Loucy (cell line): ENCODE measurements around the gene HSPBP1.

Source experiments
- H2AFZ ChIP-seq: fragments of 200-600 bp; sonication (generic); 2 replicates; pipeline ENCODE4 v1.6.0; 2016; ENCODE audit warnings: antibody characterized with exemption, mild to moderate bottlenecking, low read length, moderate library complexity
- H3F3A ChIP-seq: fragments of 200-600 bp; 2 replicates; pipeline ENCODE4 v1.6.0; 2016; ENCODE audit warnings: antibody characterized with exemption, low read depth, mild to moderate bottlenecking
- H3K27me3 ChIP-seq: fragments of 200-600 bp; sonication (generic); 2 replicates; pipeline ENCODE4 v1.6.1; 2014; ENCODE audit warnings: low read length, mild to moderate bottlenecking; ENCODE audit not compliant: insufficient read depth, poor library complexity, severe bottlenecking
- H3K36me3 ChIP-seq: fragments of 200-600 bp; sonication (generic); 2 replicates; pipeline ENCODE4 v1.6.1; 2016; ENCODE audit warnings: low read length; ENCODE audit not compliant: insufficient read depth
- H3K4me1 ChIP-seq: fragments of 200-600 bp; sonication (generic); 2 replicates; pipeline ENCODE4 v1.5.1; 2014; ENCODE audit warnings: low read length, mild to moderate bottlenecking; ENCODE audit not compliant: insufficient read depth, poor library complexity, severe bottlenecking
- H3K4me2 ChIP-seq: fragments of 200-600 bp; sonication (generic); 2 replicates; pipeline ENCODE4 v1.6.0; 2014; ENCODE audit warnings: antibody characterized with exemption, low read length, low read depth, mild to moderate bottlenecking; ENCODE audit not compliant: poor library complexity, severe bottlenecking
- H3K4me3 ChIP-seq: fragments of 200-600 bp; sonication (generic); 2 replicates; pipeline ENCODE4 v1.5.1; 2014; ENCODE audit warnings: low read length, mild to moderate bottlenecking, mixed read lengths; ENCODE audit not compliant: poor library complexity, severe bottlenecking
- H3K79me2 ChIP-seq: fragments of 200-600 bp; sonication (generic); 2 replicates; pipeline ENCODE4 v1.6.1; 2014; ENCODE audit warnings: low read length; ENCODE audit not compliant: insufficient read depth
- H3K9ac ChIP-seq: fragments of 200-600 bp; sonication (generic); 2 replicates; pipeline ENCODE4 v1.6.0; 2014; ENCODE audit warnings: mild to moderate bottlenecking, low read depth, low read length, moderate library complexity; ENCODE audit not compliant: poor library complexity, severe bottlenecking
- H3K9me2 ChIP-seq: fragments of 200-600 bp; sonication (generic); replicated peaks from 2 replicates; pipeline ENCODE4 v1.6.1; 2016; ENCODE audit warnings: low read depth, low read length, mixed read lengths
- H3K9me3 ChIP-seq: fragments of 200-600 bp; sonication (generic); 2 replicates; pipeline ENCODE4 v1.6.1; 2014; ENCODE audit warnings: mild to moderate bottlenecking, antibody characterized with exemption, low read length, low read depth; ENCODE audit not compliant: insufficient read depth
- H4K20me1 ChIP-seq: fragments of 200-600 bp; sonication (generic); 2 replicates; pipeline ENCODE4 v1.6.0; 2014; ENCODE audit warnings: antibody characterized with exemption, low read length, mild to moderate bottlenecking; ENCODE audit not compliant: insufficient read depth, poor library complexity, severe bottlenecking
- EZH2phosphoT487 ChIP-seq: fragments of 200-600 bp; IDR thresholded peaks from 2 replicates; pipeline ENCODE4 v1.6.1; 2018; ENCODE audit warnings: antibody characterized with exemption, mild to moderate bottlenecking, moderate library complexity, borderline replicate concordance
- TF ChIP-seq, protein P1 (sequence below): fragments of 200-600 bp; sonication (generic); conservative IDR thresholded peaks from 2 replicates; pipeline ENCODE4 v1.5.1; 2014; ENCODE audit warnings: mild to moderate bottlenecking, antibody characterized with exemption, low read length

The HSPBP1 gene

DNA sequence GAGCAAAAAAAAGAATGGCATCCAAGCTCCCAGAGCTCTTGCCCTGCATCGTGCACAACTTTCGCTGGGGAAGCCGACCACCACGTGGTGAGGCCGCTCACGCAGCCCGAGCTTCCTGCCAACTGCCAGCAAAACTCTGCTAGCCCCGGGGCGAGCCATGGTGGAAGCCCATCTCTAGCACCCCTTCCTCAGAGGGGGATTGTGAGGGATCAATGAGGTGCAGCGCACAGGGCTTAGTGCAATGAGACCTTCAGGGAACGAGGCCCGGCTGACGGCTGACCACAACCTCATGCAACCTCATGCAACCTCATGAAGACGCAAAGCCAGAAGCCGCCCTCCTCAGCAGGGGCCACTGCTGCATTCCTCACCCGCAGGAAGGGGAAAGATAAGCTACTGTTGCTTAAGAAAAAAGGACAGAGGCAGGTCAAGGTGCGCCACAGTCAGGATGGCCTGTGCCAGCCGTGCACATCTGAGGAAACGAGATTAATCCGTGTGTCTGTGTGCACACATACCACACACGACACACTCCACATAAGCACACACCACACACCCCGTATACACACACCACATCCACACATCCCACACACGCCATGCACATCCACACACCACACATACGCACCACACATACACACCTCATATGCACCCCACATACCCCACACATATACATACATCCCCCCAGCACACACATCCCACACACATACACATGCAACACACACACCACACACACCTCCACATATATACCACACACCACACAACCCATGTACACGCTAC, 9.6 kb downstream of the HSPBP1 start:
- no peaks in the 10 kb centered on the region for H3K9me2 ChIP-seq
- no peak overlapping the region for H2AFZ ChIP-seq
- H3F3A ChIP-seq = no peaks in the 10 kb centered on the region
- no peaks in the 10 kb centered on the region for H3K36me3 ChIP-seq
- no peaks in the 10 kb centered on the region for H4K20me1 ChIP-seq
- peaks cover 3% of the 10 kb centered on the region; the same call in 1 of the 2 replicates for H3K79me2 ChIP-seq
- H3K4me1 ChIP-seq = no peaks in the 10 kb centered on the region
- no peak for TF ChIP-seq EZH2phosphoT487
- TF ChIP-seq, protein P1, sequence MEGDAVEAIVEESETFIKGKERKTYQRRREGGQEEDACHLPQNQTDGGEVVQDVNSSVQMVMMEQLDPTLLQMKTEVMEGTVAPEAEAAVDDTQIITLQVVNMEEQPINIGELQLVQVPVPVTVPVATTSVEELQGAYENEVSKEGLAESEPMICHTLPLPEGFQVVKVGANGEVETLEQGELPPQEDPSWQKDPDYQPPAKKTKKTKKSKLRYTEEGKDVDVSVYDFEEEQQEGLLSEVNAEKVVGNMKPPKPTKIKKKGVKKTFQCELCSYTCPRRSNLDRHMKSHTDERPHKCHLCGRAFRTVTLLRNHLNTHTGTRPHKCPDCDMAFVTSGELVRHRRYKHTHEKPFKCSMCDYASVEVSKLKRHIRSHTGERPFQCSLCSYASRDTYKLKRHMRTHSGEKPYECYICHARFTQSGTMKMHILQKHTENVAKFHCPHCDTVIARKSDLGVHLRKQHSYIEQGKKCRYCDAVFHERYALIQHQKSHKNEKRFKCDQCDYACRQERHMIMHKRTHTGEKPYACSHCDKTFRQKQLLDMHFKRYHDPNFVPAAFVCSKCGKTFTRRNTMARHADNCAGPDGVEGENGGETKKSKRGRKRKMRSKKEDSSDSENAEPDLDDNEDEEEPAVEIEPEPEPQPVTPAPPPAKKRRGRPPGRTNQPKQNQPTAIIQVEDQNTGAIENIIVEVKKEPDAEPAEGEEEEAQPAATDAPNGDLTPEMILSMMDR = no peak
- no peaks in the 10 kb centered on the region for H3K27me3 ChIP-seq
- no peaks in the 10 kb centered on the region for H3K9me3 ChIP-seq
- H3K4me2 ChIP-seq = no peak overlapping the region
- no peak overlapping the region for H3K9ac ChIP-seq
- H3K4me3 ChIP-seq = no peak overlapping the region

DNA sequence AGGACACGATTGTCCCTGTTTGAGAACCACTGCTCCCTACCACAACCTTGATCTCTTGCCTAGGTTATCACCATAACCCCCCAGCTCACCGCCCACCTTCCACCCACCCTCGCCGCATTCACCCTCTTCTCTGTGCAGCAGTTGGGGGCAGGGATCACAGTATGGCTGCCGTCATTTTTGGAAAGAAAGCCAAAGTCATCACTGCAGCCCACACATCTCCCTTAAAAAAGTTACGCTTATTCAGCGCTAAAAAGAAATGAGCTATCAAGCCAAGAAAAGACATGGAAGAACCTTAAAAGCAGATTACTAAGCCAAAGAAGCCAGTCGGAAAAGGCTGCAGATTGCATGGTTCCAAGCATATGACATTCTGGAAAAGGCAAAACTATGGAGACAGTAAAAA, 10.6 kb downstream of the HSPBP1 start:
- no peak overlapping the region for H2AFZ ChIP-seq
- no peaks in the 10 kb centered on the region for H3F3A ChIP-seq
- H3K9me2 ChIP-seq = no peaks in the 10 kb centered on the region
- H3K4me3 ChIP-seq = no peak overlapping the region
- H3K9me3 ChIP-seq = no peaks in the 10 kb centered on the region
- peaks cover 3% of the 10 kb centered on the region; the same call in 1 of the 2 replicates for H3K79me2 ChIP-seq
- H3K36me3 ChIP-seq = no peaks in the 10 kb centered on the region
- no peak for TF ChIP-seq EZH2phosphoT487
- TF ChIP-seq, protein P1 = no peak
- no peaks in the 10 kb centered on the region for H3K4me1 ChIP-seq
- H4K20me1 ChIP-seq = no peaks in the 10 kb centered on the region
- no peak overlapping the region for H3K9ac ChIP-seq
- H3K4me2 ChIP-seq = no peak overlapping the region
- no peaks in the 10 kb centered on the region for H3K27me3 ChIP-seq

DNA sequence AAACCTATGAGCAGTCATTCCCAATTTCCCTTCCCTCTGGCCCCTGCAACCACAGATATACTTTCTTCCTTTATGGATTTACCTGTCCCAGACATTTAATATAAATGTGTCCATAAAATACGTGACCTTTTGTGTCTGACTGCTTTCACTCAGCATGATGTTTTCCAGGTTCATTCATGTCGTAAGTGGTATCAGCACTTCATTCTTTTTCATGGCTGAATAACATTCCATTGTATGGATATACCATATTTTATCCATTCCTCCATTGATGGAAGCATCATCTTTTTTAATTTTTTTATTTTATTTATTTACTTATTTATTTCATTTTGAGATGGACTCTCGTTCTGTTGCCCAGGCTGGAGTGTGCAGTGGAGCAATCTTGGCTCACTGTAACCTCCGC, 13.1 kb downstream of the HSPBP1 start:
- Histone ChIP-seq H3K4me1 (no peaks in the 10 kb centered on the region), H3K4me2 (no peak overlapping the region), H3K4me3 (no peak overlapping the region), H3K9ac (no peak overlapping the region), H3K9me3 (no peaks in the 10 kb centered on the region), H4K20me1 (no peaks in the 10 kb centered on the region), H3K9me2 (no peaks in the 10 kb centered on the region), H2AFZ (no peak overlapping the region), H3K36me3 (no peaks in the 10 kb centered on the region; the same call in 1 of the 2 replicates), H3F3A (no peaks in the 10 kb centered on the region), H3K27me3 (no peaks in the 10 kb centered on the region), H3K79me2 (peaks cover 3% of the 10 kb centered on the region; the same call in 1 of the 2 replicates)
- TF ChIP-seq EZH2phosphoT487 = no peak
- TF ChIP-seq, protein P1 = no peak
